ENCODE measurements around the gene DNAJC3.
A peak's percentile ranks its signal among the peaks of the same experiment; 100 is the strongest.

DNAJC3 gene

DNA sequence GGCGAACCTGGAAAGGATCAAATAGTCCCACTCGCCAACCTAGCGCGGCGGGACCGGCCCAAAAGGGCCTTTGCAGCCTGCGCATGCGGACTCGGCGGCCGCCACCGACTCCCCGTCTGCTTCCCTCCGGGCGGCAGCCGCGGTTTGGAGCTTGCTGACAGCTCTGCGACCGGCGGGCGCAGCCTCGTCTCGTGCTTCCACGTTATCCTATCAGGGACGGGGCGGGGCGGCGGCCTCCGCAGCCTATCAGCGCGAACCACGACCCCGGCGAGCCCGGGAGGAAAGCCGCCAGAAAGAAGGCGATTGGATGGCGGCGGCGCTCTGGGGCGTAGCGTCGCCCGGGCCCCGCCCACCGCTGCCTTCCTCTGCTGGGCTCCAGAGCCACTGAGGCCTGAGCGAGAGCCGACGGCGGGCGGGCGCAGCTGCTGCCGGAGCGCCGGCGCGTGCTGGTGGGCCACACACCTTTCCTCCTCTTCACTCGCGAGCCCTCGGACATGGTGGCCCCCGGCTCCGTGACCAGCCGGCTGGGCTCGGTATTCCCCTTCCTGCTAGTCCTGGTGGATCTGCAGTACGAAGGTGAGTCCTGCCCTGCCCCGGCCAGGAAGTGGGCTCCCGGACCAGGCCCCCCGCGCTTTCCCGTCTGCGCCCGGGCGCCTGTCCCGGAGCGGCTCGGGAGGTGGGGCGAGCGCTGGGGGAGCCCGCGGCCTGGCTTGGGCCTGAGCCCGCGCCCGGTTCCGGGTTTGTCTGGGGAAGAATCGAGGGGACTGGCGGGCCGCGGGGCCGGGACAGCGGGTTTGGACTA, at the start of gene DNAJC3:
DNAJC3 (plus strand) TSS at position 378 of the 802 bp plus-strand sequence; CDS start at position 495, 117 bp downstream.
- TF ChIP-seq, protein P1, sequence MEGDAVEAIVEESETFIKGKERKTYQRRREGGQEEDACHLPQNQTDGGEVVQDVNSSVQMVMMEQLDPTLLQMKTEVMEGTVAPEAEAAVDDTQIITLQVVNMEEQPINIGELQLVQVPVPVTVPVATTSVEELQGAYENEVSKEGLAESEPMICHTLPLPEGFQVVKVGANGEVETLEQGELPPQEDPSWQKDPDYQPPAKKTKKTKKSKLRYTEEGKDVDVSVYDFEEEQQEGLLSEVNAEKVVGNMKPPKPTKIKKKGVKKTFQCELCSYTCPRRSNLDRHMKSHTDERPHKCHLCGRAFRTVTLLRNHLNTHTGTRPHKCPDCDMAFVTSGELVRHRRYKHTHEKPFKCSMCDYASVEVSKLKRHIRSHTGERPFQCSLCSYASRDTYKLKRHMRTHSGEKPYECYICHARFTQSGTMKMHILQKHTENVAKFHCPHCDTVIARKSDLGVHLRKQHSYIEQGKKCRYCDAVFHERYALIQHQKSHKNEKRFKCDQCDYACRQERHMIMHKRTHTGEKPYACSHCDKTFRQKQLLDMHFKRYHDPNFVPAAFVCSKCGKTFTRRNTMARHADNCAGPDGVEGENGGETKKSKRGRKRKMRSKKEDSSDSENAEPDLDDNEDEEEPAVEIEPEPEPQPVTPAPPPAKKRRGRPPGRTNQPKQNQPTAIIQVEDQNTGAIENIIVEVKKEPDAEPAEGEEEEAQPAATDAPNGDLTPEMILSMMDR (IDR thresholded peaks at IDR 0.05; ENCODE audit: poor library complexity, severe bottlenecking) = no peak
- H3K27me3 ChIP-seq (ENCODE audit: insufficient read depth, poor library complexity, severe bottlenecking) = no peaks in the 10 kb centered on the region
- peak within 1 kb of the TSS; percentile 76 for H3K27ac ChIP-seq (ENCODE audit: poor library complexity, severe bottlenecking)
- DNase-seq (ENCODE audit: low spot score) = peak; percentile 98
- peaks cover 6% of the 10 kb centered on the region for H3K4me1 ChIP-seq (ENCODE audit: insufficient read depth, poor library complexity, severe bottlenecking)
- peaks cover 23% of the 10 kb centered on the region for H3K36me3 ChIP-seq (ENCODE audit: low read depth)
- H3K9me3 ChIP-seq (ENCODE audit: severe bottlenecking) = no peaks in the 10 kb centered on the region
- peak; percentile 91 for ATAC-seq (ENCODE audit: low read depth)
- H3K4me3 ChIP-seq (ENCODE audit: severe bottlenecking) = peak within 1 kb of the TSS; percentile 75

GRCh38 chr13:95627590-95627989, 49.3 kb upstream of the DNAJC3 start:
- H3K27me3 ChIP-seq (ENCODE audit: insufficient read depth, poor library complexity, severe bottlenecking) = no peaks in the 10 kb centered on the region
- TF ChIP-seq, protein P1 (IDR thresholded peaks at IDR 0.05; ENCODE audit: poor library complexity, severe bottlenecking) = no peak
- no peak overlapping the region for H3K4me3 ChIP-seq (ENCODE audit: severe bottlenecking)
- no peak for ATAC-seq (ENCODE audit: low read depth)
- no peak for DNase-seq (ENCODE audit: low spot score)
- no peaks in the 10 kb centered on the region for H3K9me3 ChIP-seq (ENCODE audit: severe bottlenecking)
- H3K4me1 ChIP-seq (ENCODE audit: insufficient read depth, poor library complexity, severe bottlenecking) = no peaks in the 10 kb centered on the region
- H3K36me3 ChIP-seq (ENCODE audit: low read depth) = peaks cover 82% of the 10 kb centered on the region
- H3K27ac ChIP-seq (ENCODE audit: poor library complexity, severe bottlenecking) = no peak overlapping the region

DNA sequence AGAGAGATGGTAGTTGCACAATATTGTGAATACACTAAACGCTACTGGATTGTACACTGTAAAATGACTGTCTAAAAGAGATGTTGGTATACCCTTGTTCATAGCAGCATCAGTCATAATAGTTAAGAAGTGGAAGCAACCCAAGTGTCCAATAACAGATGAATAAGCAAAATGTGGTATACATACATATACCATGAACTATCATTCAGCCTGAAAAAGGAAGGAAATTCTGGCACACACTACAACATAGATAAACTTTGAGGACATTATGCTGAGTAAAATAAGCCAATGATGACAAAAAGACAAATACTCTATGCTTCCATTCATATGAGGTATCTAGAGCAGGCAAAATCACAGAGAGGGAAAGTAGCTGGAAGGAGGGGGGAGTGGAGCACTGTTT, 48.5 kb upstream of the DNAJC3 start:
- Histone ChIP-seq H3K4me1 (ENCODE audit: insufficient read depth, poor library complexity, severe bottlenecking) (no peaks in the 10 kb centered on the region), H3K36me3 (ENCODE audit: low read depth) (peaks cover 82% of the 10 kb centered on the region), H3K9me3 (ENCODE audit: severe bottlenecking) (no peaks in the 10 kb centered on the region), H3K4me3 (ENCODE audit: severe bottlenecking) (no peak overlapping the region), H3K27ac (ENCODE audit: poor library complexity, severe bottlenecking) (no peak overlapping the region), H3K27me3 (ENCODE audit: insufficient read depth, poor library complexity, severe bottlenecking) (no peaks in the 10 kb centered on the region)
- no peak for ATAC-seq (ENCODE audit: low read depth)
- TF ChIP-seq, protein P1 (IDR thresholded peaks at IDR 0.05; ENCODE audit: poor library complexity, severe bottlenecking) = no peak
- no peak for DNase-seq (ENCODE audit: low spot score)

DNA sequence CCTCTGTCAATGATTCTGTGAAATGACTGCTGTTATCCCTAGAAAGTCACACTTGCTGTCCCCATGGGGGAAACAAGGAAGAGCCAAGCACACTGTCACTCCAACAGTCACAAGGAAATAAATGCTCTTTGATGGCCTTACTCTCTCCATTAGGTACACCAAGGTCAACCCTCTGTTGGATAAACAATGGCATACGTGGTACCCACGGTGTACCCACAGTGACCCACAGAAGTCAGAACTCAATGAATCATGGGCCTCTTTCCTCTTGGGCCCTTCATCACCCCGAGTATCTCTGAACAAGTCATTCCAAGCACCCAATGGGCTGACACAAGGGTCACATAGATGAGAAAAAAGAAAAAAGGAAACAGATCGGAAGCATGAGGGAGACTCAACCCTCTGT, 47.9 kb upstream of the DNAJC3 start:
- Histone ChIP-seq H3K4me1 (ENCODE audit: insufficient read depth, poor library complexity, severe bottlenecking) (no peaks in the 10 kb centered on the region), H3K36me3 (ENCODE audit: low read depth) (peaks cover 81% of the 10 kb centered on the region), H3K27me3 (ENCODE audit: insufficient read depth, poor library complexity, severe bottlenecking) (no peaks in the 10 kb centered on the region), H3K27ac (ENCODE audit: poor library complexity, severe bottlenecking) (no peak overlapping the region), H3K9me3 (ENCODE audit: severe bottlenecking) (no peaks in the 10 kb centered on the region), H3K4me3 (ENCODE audit: severe bottlenecking) (no peak overlapping the region)
- ATAC-seq (ENCODE audit: low read depth) = no peak
- TF ChIP-seq, protein P1 (IDR thresholded peaks at IDR 0.05; ENCODE audit: poor library complexity, severe bottlenecking) = no peak
- no peak for DNase-seq (ENCODE audit: low spot score)

GRCh38 chr13:95630593-95630992, 46.3 kb upstream of the DNAJC3 start:
- Histone ChIP-seq H3K36me3 (ENCODE audit: low read depth) (peaks cover 75% of the 10 kb centered on the region), H3K27me3 (ENCODE audit: insufficient read depth, poor library complexity, severe bottlenecking) (no peaks in the 10 kb centered on the region), H3K9me3 (ENCODE audit: severe bottlenecking) (no peaks in the 10 kb centered on the region), H3K27ac (ENCODE audit: poor library complexity, severe bottlenecking) (no peak overlapping the region), H3K4me1 (ENCODE audit: insufficient read depth, poor library complexity, severe bottlenecking) (no peaks in the 10 kb centered on the region), H3K4me3 (ENCODE audit: severe bottlenecking) (no peak overlapping the region)
- DNase-seq (ENCODE audit: low spot score) = no peak
- TF ChIP-seq, protein P1 (IDR thresholded peaks at IDR 0.05; ENCODE audit: poor library complexity, severe bottlenecking) = no peak
- ATAC-seq (ENCODE audit: low read depth) = no peak
